Transverse colon (tissue), 4 donors: ENCODE results near the gene MRPS33. TPM values are rescaled to one million over a fixed set of nuclear protein-coding genes. Genes with fewer than 3 reads are reported as not detected.

Experiments
- DNase-seq: peaks from one replicate; pipeline ENCODE4 v3.0.0-alpha.2; 2019
- H3K27ac ChIP-seq, 4 donors: fragments of 200-600 bp; sonication (generic); 2 replicates each; pipeline ENCODE4 v1.5.1; 2016 to 2018; ENCODE audit warnings: inconsistent platforms in 4 of 4
- H3K27me3 ChIP-seq: fragments of 200-600 bp; sonication (generic); 2 replicates; pipeline ENCODE4 v1.5.1; 2017; ENCODE audit warnings: inconsistent platforms
- H3K36me3 ChIP-seq, 4 donors: fragments of 200-600 bp; sonication (generic); 2 replicates each; pipeline ENCODE4 v1.5.1; 2017 to 2019; ENCODE audit warnings: inconsistent platforms in 4 of 4
- H3K4me1 ChIP-seq, 4 donors: fragments of 200-600 bp; sonication (generic); 2 replicates each; pipeline ENCODE4 v1.5.1; 2017 to 2020; ENCODE audit warnings: inconsistent platforms in 4 of 4
- H3K4me3 ChIP-seq, 4 donors: fragments of 200-600 bp; sonication (generic); 1 replicate in 1 of 4; 2 replicates in 3 of 4; pipeline versions ENCODE4 v1.5.1 to v1.6.1; 2017 to 2019; ENCODE audit warnings: inconsistent platforms in 4 of 4
- H3K9me3 ChIP-seq, 2 donors: fragments of 200-600 bp; sonication (generic); 2 replicates each; pipeline ENCODE4 v1.5.1; 2017 to 2019; ENCODE audit warnings: inconsistent platforms in 2 of 2
- EP300 ChIP-seq: sonication (generic); formaldehyde crosslinking; IDR thresholded peaks from one replicate; pipeline ENCODE4 v1.6.1; 2017; ENCODE audit warnings: antibody characterized with exemption, low read depth
- POLR2A ChIP-seq: fragments of 450-650 bp; IDR thresholded peaks from one replicate; pipeline ENCODE4 v1.6.1; 2016; ENCODE audit warnings: antibody characterized with exemption, mild to moderate bottlenecking, moderate library complexity
- POLR2AphosphoS5 ChIP-seq, 3 donors: sonication (generic); formaldehyde crosslinking; IDR thresholded peaks; one replicate each; pipeline ENCODE4 v1.6.1; 2016; ENCODE audit warnings: antibody characterized with exemption in 3 of 3
- WGBS, 2 donors: methylation state at CpG; one replicate each; pipeline ENCODE4 v1.1.5; 2018; ENCODE audit warnings: low coverage in 1 of 2; 5-methylcytosine and 5-hydroxymethylcytosine counted together
- in situ Hi-C, 4 donors: fragments of 200-750 bp; cut with MboI; loops; one replicate each; pipeline versions ENCODE4 v1.15.0 to v1.15.1; 2017; ENCODE audit warnings: low sequenced_read_pairs in 3 of 4, low pct_ligation_motif_present in 1 of 4, low pct_unique_long_range_greater_than_20kb in 1 of 4
- intact Hi-C: fragments of 100-400 bp; cut with DNase I; formaldehyde crosslinking; loops from one replicate; pipeline ENCODE4 v1.15.1; 2023; ENCODE audit warnings: low total_unique reads
- total RNA-seq, 4 donors: library from RNA; depleted of rRNA; stranded (reverse); fragments of >200 nt; gene quantifications; one replicate each; pipeline ENCODE4 v1.1.0, GENCODE V29; 2016
- TF ChIP-seq, protein P1 (sequence below), 5 experiments: fragments of 200-600 bp in 3 of 5; fragments of 450-650 bp in 2 of 5; sonication (generic) in 3 of 5; IDR thresholded peaks; 1 replicate in 2 of 5; 2 replicates in 3 of 5; pipeline ENCODE4 v1.5.1; 2016 to 2017; ENCODE audit warnings: antibody characterized with exemption in 5 of 5, inconsistent platforms in 3 of 5, mild to moderate bottlenecking in 2 of 5, moderate library complexity in 1 of 5

The MRPS33 gene
- total RNA-seq, 4 donors from 2014 or later, result 0.60 to 37.1 (median 12.0) TPM

GRCh38 chr7:141024668-141025067, 9.9 kb upstream of the MRPS33 start:
- Histone ChIP-seq H3K27ac (no peak overlapping the region), H3K27me3 (peaks cover 6% of the 10 kb centered on the region), H3K4me1 (no peaks in the 10 kb centered on the region), H3K9me3 (peaks cover 7 to 11% of the 10 kb centered on the region in 2 donors), H3K4me3 (no peak overlapping the region), H3K36me3 (no peaks in the 10 kb centered on the region)
- intact Hi-C loops (no loop called here), in situ Hi-C loops (loop anchor here (25.0 kb wide), 4 partner anchors 212 to 513 kb away; partner anchors contain the start of gene NDUFB2 (in 4 of the 4))
- no peak for TF ChIP-seq POLR2A
- no peak for TF ChIP-seq POLR2AphosphoS5 (IDR thresholded peaks at IDR 0.05)
- TF ChIP-seq EP300, result no peak
- TF ChIP-seq, protein P1, sequence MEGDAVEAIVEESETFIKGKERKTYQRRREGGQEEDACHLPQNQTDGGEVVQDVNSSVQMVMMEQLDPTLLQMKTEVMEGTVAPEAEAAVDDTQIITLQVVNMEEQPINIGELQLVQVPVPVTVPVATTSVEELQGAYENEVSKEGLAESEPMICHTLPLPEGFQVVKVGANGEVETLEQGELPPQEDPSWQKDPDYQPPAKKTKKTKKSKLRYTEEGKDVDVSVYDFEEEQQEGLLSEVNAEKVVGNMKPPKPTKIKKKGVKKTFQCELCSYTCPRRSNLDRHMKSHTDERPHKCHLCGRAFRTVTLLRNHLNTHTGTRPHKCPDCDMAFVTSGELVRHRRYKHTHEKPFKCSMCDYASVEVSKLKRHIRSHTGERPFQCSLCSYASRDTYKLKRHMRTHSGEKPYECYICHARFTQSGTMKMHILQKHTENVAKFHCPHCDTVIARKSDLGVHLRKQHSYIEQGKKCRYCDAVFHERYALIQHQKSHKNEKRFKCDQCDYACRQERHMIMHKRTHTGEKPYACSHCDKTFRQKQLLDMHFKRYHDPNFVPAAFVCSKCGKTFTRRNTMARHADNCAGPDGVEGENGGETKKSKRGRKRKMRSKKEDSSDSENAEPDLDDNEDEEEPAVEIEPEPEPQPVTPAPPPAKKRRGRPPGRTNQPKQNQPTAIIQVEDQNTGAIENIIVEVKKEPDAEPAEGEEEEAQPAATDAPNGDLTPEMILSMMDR (IDR thresholded peaks at IDR 0.05), result no peak
- 79 to 100% methylated on average over 1 of the region's 1 CpG for WGBS, 2 donors
- no peak for DNase-seq

GRCh38 chr7:141023295-141023694, 8.5 kb upstream of the MRPS33 start:
- H3K27ac ChIP-seq, result no peak overlapping the region
- TF ChIP-seq, protein P1 (IDR thresholded peaks at IDR 0.05), result no peak
- no peak for TF ChIP-seq POLR2A
- no peak for TF ChIP-seq EP300
- no peak for TF ChIP-seq POLR2AphosphoS5 (IDR thresholded peaks at IDR 0.05)
- peaks cover 16% of the 10 kb centered on the region for H3K27me3 ChIP-seq
- no peak overlapping the region for H3K4me3 ChIP-seq
- no peaks in the 10 kb centered on the region for H3K36me3 ChIP-seq
- intact Hi-C loops (no loop called here), in situ Hi-C loops (loop anchor here (25.0 kb wide), 4 partner anchors 211 to 514 kb away; partner anchors contain the start of gene NDUFB2 (in 4 of the 4))
- WGBS, 2 donors, result 58 to 67% methylated on average over 1 of the region's 1 CpG
- H3K9me3 ChIP-seq, result peaks cover 7 to 11% of the 10 kb centered on the region in 2 donors
- no peaks in the 10 kb centered on the region for H3K4me1 ChIP-seq
- DNase-seq, result no peak

DNA sequence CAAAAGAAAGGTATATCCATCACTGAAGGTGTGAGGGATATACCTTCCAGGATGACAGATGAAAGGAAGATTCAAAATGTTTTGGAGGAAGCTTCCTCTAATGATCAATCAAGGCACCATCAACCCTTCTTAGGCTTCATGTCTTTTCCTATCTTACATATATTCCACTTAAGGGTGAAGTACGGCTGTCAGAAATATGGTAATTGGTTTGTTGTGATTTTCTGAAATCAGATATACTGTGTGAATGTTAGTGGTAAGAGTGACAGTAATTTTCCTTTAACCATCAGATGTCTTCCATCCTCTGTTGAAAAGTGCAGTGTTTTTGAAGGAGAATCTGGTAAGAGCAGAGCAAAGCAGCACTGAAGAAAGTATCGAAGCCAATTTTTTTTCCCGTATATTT, 2.8 kb upstream of the MRPS33 start:
- no peak for TF ChIP-seq POLR2A
- TF ChIP-seq, protein P1 (IDR thresholded peaks at IDR 0.05), result no peak
- no peak for TF ChIP-seq POLR2AphosphoS5 (IDR thresholded peaks at IDR 0.05)
- no peak for TF ChIP-seq EP300
- in situ Hi-C loops (loop anchor here (10.0 to 25.0 kb wide), 6 partner anchors 93 to 520 kb away; partner anchors contain the start of genes NDUFB2 (in 4 of the 4) and BRAF (in 1 of the 4)), intact Hi-C loops (no loop called here)
- DNase-seq, result no peak
- no peak overlapping the region for H3K27ac ChIP-seq
- 92 to 97% methylated on average over 3 of the region's 3 CpGs for WGBS, 2 donors
- H3K4me1 ChIP-seq, result peaks cover 3 to 21% (median 17%) of the 10 kb centered on the region in 4 donors
- H3K27me3 ChIP-seq, result peaks cover 27% of the 10 kb centered on the region
- H3K4me3 ChIP-seq, result no peak overlapping the region
- H3K9me3 ChIP-seq, result no peaks in the 10 kb centered on the region
- H3K36me3 ChIP-seq, result no peaks in the 10 kb centered on the region

GRCh38 chr7:141016349-141016748, 1.6 kb upstream of the MRPS33 start:
- Histone ChIP-seq H3K36me3 (no peaks in the 10 kb centered on the region), H3K9me3 (no peaks in the 10 kb centered on the region), H3K27me3 (peaks cover 27% of the 10 kb centered on the region), H3K27ac (no peak overlapping the region), H3K4me3 (no peak overlapping the region), H3K4me1 (peaks cover 3 to 33% (median 17%) of the 10 kb centered on the region in 4 donors)
- DNase-seq, result no peak
- TF ChIP-seq EP300 (no peak), POLR2A (no peak)
- TF ChIP-seq, protein P1 (IDR thresholded peaks at IDR 0.05), result no peak
- intact Hi-C loops (no loop called here), in situ Hi-C loops (loop anchor here (10.0 to 25.0 kb wide), 6 partner anchors 92 to 521 kb away; partner anchors contain the start of genes NDUFB2 (in 4 of the 4) and BRAF (in 1 of the 4))
